Stimulated activated memory B cell treated with anti-CD40 and anti-IgM and Interleukin-4, amounts not matched to agents 10 μg/mL and 1 μg/mL and 100 μg/mL, for 72 hours (primary cell): ENCODE measurements around the gene CCP110.
"Not testable (repeated sequence)": the region's sequence is repeated elsewhere in the genome, so short reads cannot be mapped to it uniquely, and the experiment has no call there.

Source experiments
- ATAC-seq: fragments of 150-1000 bp; cut with Tn5 transposase; 2 replicates; pipeline ENCODE4 v1.10.0; 2021
- H3K27ac Mint-ChIP-seq: one replicate; pipeline ENCODE4 v1.8.0; 2022; ENCODE audit warnings: mild to moderate bottlenecking, mixed read lengths
- H3K27me3 Mint-ChIP-seq: one replicate; pipeline ENCODE4 v1.8.0; 2022; ENCODE audit warnings: mixed read lengths
- H3K36me3 Mint-ChIP-seq: one replicate; pipeline ENCODE4 v1.8.0; 2022; ENCODE audit warnings: mixed read lengths
- H3K4me1 Mint-ChIP-seq: one replicate; pipeline ENCODE4 v1.8.0; 2022; ENCODE audit warnings: mixed read lengths
- H3K4me3 Mint-ChIP-seq: one replicate; pipeline ENCODE4 v1.8.0; 2022; ENCODE audit warnings: mild to moderate bottlenecking, moderate library complexity, mixed read lengths
- H3K9me3 Mint-ChIP-seq: one replicate; pipeline ENCODE4 v1.8.0; 2022; ENCODE audit warnings: mixed read lengths

CCP110 gene

GRCh38 chr16:19522760-19523159, 982 bp upstream of the CCP110 start:
- Mint-ChIP-seq H3K36me3 (no peaks in the 10 kb centered on the region), H3K4me3 (no peak overlapping the region), H3K27me3 (no peaks in the 10 kb centered on the region), H3K4me1 (peaks cover 50% of the 10 kb centered on the region), H3K27ac (peak overlapping the region; percentile 87), H3K9me3 (no peaks in the 10 kb centered on the region)
- no peak for ATAC-seq

DNA sequence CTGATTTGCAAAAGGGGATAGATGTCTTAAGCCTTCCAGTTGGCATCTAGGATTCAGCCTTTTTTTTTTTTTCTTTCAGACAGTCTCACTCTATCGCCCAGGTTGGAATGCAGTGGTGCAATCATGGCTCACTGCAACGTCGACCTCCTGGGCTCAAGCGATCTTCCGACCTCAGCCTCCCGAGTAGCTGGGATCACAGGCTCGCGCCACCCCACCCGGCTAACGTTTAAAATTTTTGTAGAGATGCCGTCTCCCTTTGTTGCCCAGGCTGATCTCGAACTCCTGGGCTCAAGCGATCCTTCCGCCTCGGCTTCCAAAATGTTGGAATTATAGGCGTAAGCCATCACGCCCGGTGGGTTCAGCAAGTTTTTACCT, 571 bp upstream of the CCP110 start:
- Mint-ChIP-seq H3K27me3 (no peaks in the 10 kb centered on the region), H3K36me3 (peaks cover under 1% of the 10 kb centered on the region), H3K9me3 (no peaks in the 10 kb centered on the region), H3K4me1 (peaks cover 50% of the 10 kb centered on the region), H3K27ac (no peak overlapping the region), H3K4me3 (no peak overlapping the region)
- no peak for ATAC-seq

DNA sequence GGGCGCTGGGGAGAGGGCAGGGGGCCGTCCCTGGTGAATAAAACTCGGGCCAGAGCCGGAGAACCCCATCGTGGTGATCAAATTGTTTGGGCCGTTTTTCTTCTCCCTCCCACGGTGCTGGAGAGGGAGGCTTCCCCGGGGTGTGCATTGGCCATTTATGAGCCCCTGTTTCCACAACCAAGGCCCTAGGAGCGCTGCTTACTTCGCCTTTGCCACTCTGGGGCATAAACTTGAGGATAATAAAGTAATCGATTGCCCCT, 544 bp downstream of the CCP110 start:
- H3K4me3 Mint-ChIP-seq, result peak overlapping the region; percentile 93
- H3K4me1 Mint-ChIP-seq, result peaks cover 41% of the 10 kb centered on the region
- peaks cover 11% of the 10 kb centered on the region for H3K36me3 Mint-ChIP-seq
- peak overlapping the region; percentile 76 for H3K27ac Mint-ChIP-seq
- no peaks in the 10 kb centered on the region for H3K27me3 Mint-ChIP-seq
- H3K9me3 Mint-ChIP-seq, result no peaks in the 10 kb centered on the region
- no peak for ATAC-seq

- ATAC-seq, result no peak
- peaks cover 41% of the 10 kb centered on the region for H3K4me1 Mint-ChIP-seq
- H3K9me3 Mint-ChIP-seq, result no peaks in the 10 kb centered on the region
Observed at GRCh38 chr16:19524616-19525384, 1.1 kb downstream of the CCP110 start.

GRCh38 chr16:19525385-19525723, 1.6 kb downstream of the CCP110 start:
- Mint-ChIP-seq H3K36me3 (peaks cover 11% of the 10 kb centered on the region), H3K27ac (peak overlapping the region; percentile 76), H3K4me3 (peak overlapping the region; percentile 93), H3K4me1 (peaks cover 36% of the 10 kb centered on the region), H3K9me3 (no peaks in the 10 kb centered on the region), H3K27me3 (no peaks in the 10 kb centered on the region)
- ATAC-seq, result no peak

More at GRCh38 chr16:19524616-19525384, 1.1 kb downstream of the CCP110 start:
- Mint-ChIP-seq H3K36me3 (peaks cover 11% of the 10 kb centered on the region), H3K4me3 (peak overlapping the region; percentile 93), H3K27ac (peak overlapping the region; percentile 76), H3K27me3 (no peaks in the 10 kb centered on the region)

DNA sequence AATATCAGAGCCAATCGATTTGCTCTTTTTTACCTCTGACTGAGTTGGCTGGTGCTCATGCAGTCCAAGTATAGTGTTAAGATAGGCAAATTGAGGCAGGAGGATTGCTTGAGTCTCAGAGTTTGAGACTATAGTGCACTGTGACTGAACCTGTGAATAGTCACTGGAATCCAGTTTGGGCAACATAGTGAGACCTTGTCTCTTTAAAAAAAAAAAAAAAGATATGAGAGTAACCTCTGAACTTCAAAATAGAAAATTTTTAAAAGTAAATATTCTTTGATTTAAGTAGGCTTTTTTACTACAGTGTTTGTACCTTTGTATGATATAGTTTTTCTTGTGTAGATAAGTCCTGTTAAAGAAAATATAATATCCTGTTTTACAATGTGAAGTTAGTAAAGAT, 3.4 kb downstream of the CCP110 start:
- Mint-ChIP-seq H3K4me3 (no peak overlapping the region), H3K36me3 (peaks cover 11% of the 10 kb centered on the region), H3K27me3 (no peaks in the 10 kb centered on the region), H3K9me3 (no peaks in the 10 kb centered on the region), H3K27ac (no peak overlapping the region), H3K4me1 (peaks cover 21% of the 10 kb centered on the region)
- ATAC-seq, result no peak

DNA sequence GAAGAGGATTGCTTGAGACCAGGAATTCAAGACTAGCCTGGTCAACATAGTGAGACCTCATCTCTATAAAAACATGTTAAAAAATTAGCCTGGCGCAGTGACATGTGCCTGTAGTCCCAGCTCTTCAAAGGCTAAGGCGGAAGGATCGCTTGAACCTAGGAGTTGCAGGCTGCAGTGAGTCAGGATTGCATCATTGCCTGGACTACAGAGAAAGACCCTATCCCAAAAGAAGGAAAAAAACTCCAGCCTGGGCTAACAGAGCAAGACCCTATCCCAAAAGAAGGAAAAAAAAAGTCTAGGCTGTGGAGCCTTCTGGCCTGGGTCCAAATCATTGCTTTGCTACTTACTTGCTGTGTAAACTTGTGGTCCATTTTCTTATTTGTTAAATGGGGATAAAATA, 4.9 kb downstream of the CCP110 start:
- Mint-ChIP-seq H3K9me3 (no peaks in the 10 kb centered on the region), H3K27ac (no peak overlapping the region), H3K36me3 (peaks cover 19% of the 10 kb centered on the region), H3K4me3 (no peak overlapping the region), H3K4me1 (peaks cover 15% of the 10 kb centered on the region), H3K27me3 (no peaks in the 10 kb centered on the region)
- ATAC-seq, result no peak

DNA sequence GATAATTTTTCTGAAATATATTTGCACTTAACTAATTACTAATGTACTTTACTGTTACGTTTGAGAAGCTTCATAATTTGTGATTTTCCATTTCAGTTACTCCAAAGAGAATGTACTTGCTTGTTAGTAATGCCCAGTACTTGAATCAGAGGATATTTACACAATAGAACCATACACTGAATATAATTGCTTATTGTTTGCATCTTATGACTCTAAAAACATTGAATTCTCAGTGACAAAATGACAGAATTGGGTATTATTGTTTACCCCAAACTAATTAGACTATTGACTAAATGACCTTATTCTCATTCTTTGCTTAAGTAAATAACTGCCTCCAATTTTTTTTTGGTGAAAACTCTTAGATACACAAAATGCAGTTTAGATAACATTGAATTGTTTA, 8.9 kb downstream of the CCP110 start:
- no peak for ATAC-seq
- no peak overlapping the region for H3K4me3 Mint-ChIP-seq
- no peak overlapping the region for H3K27ac Mint-ChIP-seq
- H3K4me1 Mint-ChIP-seq, result no peaks in the 10 kb centered on the region
- H3K36me3 Mint-ChIP-seq, result peaks cover 34% of the 10 kb centered on the region
- H3K27me3 Mint-ChIP-seq, result no peaks in the 10 kb centered on the region
- no peaks in the 10 kb centered on the region for H3K9me3 Mint-ChIP-seq

DNA sequence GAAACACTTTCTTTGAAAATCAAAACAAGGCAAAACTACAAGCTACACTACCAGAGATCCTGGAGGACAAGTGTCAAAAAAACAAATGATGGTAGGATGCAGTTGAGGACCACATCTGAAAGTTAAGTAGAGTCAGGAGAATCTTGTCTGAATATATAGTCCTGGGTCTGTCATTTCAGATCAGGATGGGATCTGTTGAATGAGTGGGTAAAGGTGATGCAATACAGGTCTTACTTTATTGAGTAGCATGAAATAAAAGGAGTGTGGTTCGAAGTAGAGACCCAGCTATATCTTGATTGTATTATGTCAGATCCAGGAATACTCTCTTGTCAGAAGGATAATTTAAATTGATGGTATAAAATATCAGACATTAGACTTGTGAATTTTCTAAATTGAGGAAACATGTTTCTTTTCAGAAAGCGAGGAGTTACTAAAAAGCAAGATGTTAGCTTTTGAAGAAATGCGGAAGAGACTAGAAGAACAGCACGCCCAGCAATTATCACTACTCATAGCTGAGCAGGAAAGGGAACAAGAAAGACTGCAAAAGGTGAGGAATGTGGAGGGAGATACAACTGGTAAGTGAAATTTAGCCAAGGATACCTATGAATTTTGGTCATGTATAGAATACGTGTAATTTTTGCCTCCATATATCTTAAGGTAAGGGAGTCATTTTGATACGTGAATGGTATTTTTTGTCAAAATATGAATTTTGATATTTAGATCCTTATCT, 16.7 kb downstream of the CCP110 start:
- no peak overlapping the region for H3K27ac Mint-ChIP-seq
- H3K4me3 Mint-ChIP-seq, result no peak overlapping the region
- no peaks in the 10 kb centered on the region for H3K9me3 Mint-ChIP-seq
- no peaks in the 10 kb centered on the region for H3K4me1 Mint-ChIP-seq
- H3K36me3 Mint-ChIP-seq, result peaks cover 50% of the 10 kb centered on the region
- H3K27me3 Mint-ChIP-seq, result no peaks in the 10 kb centered on the region
- no peak for ATAC-seq

DNA sequence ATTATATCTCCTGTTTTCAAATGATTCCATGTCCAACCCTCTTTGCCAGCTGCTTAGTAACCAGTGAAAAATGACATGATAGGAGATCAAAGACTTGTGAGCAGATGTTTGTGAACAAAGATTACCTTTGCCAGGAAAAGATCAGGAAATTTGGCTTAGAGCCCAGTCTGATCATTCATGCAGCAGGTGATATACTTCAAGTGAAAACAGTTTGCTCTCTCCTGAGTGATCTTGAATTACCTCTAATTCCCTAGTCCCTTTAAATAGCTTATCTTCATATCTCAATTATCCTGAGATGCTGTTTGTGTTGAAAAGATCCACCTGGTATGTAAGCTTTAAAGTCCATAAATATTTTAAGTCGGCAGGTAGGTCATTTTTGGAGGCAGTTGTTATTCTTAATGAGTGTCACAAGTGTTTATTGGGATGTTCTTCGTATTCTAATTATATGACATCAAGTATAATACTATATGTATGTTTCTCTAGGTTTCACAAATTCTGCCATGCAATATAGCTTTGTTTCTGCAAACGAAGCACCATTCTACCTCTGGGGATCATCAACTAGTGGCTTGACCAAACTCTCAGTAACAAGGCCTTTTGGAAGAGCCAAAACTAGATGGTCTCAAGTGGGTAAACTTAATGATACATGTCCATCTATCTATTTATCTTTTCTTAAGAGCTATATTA, 18.5 kb downstream of the CCP110 start:
- no peaks in the 10 kb centered on the region for H3K27me3 Mint-ChIP-seq
- H3K9me3 Mint-ChIP-seq, result no peaks in the 10 kb centered on the region
- H3K4me1 Mint-ChIP-seq, result no peaks in the 10 kb centered on the region
- no peak for ATAC-seq
- H3K4me3 Mint-ChIP-seq, result no peak overlapping the region
- peaks cover 39% of the 10 kb centered on the region for H3K36me3 Mint-ChIP-seq
- H3K27ac Mint-ChIP-seq, result no peak overlapping the region

DNA sequence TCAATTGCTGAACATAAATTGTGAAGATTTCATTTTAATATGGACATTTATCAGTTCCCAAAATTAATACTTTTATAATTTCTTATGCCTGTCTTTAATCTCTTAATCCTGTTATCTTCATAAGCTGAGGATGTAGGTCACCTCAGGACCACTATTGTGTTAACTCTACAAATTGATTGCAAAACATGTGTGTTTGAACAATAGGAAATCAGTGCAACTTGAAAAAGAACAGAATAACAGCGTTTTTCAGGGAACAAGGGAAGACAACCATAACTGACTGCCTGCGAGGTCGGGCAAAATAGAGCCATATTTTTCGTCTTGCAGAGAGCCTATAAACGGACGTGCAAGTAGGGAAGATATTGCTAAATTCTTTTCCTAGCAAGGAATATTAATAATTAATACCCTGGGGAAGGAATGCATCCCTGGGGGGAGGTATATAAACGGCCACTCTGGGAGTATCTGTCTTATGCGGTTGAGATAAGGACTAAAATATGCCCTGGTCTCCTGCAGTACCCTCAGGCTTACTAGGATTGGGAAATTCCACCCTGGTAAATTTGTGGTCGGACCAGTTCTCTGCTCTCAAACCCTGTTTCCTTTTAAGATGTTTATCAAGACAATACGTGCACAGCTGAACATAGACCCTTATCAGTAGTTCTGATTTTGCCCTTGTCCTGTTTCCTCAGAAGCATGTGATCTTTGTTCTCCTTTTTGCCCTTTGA, 19.7 kb downstream of the CCP110 start:
- H3K36me3 Mint-ChIP-seq, result peaks cover 39% of the 10 kb centered on the region
- H3K4me3 Mint-ChIP-seq, H3K9me3 Mint-ChIP-seq, ATAC-seq, H3K4me1 Mint-ChIP-seq, H3K27me3 Mint-ChIP-seq, H3K27ac Mint-ChIP-seq: not testable (repeated sequence)

GRCh38 chr16:19548144-19548543, 24.4 kb downstream of the CCP110 start:
- no peak for ATAC-seq

GRCh38 chr16:19549673-19550072, 25.9 kb downstream of the CCP110 start:
- Mint-ChIP-seq H3K4me3 (no peak overlapping the region), H3K4me1 (peaks cover 2% of the 10 kb centered on the region), H3K9me3 (no peaks in the 10 kb centered on the region), H3K27ac (no peak overlapping the region), H3K36me3 (no peaks in the 10 kb centered on the region), H3K27me3 (no peaks in the 10 kb centered on the region)
- no peak for ATAC-seq

More at GRCh38 chr16:19548144-19548543, 24.4 kb downstream of the CCP110 start:
- Mint-ChIP-seq H3K4me1 (no peaks in the 10 kb centered on the region), H3K27me3 (no peaks in the 10 kb centered on the region), H3K36me3 (peaks cover 13% of the 10 kb centered on the region), H3K9me3 (no peaks in the 10 kb centered on the region), H3K27ac (no peak overlapping the region), H3K4me3 (no peak overlapping the region)

- peak within 1 kb of the TSS; percentile 90 for H3K27ac Mint-ChIP-seq
- ATAC-seq, result peak; percentile 99
- no peaks in the 10 kb centered on the region for H3K27me3 Mint-ChIP-seq
- H3K9me3 Mint-ChIP-seq, result no peaks in the 10 kb centered on the region
- peaks cover 24% of the 10 kb centered on the region for H3K4me1 Mint-ChIP-seq
- H3K36me3 Mint-ChIP-seq, result no peaks in the 10 kb centered on the region
- peak within 1 kb of the TSS; percentile 91 for H3K4me3 Mint-ChIP-seq
Observed at GRCh38 chr16:19555186-19555937, 31.6 kb downstream of the CCP110 start, which contains the start of gene VPS35L. Gene VPS35L (plus strand): TSS chr16:19555703. CDS start chr16:19555730, 27 bp downstream.
